Measurements from ENCODE around the gene HBP1.

GRCh38 chr7:107128748-107129147 lies 40.1 kb upstream of the HBP1 start:
- no peak for TF ChIP-seq CTCF (IDR thresholded peaks at IDR 0.05)
- TF ChIP-seq EP300 (IDR thresholded peaks at IDR 0.05; ENCODE audit: low read depth), result no peak
- no peak for TF ChIP-seq POLR2A (IDR thresholded peaks at IDR 0.05)
- no peak for TF ChIP-seq POLR2AphosphoS5 (IDR thresholded peaks at IDR 0.05)
